ENCODE results near the gene TMUB2.
A peak's percentile ranks its signal among the peaks of the same experiment; 100 is the strongest.

TMUB2 gene

GRCh38 chr17:44177640-44178039 lies 9.1 kb upstream of the TMUB2 start:
- DNase-seq = no peak

- DNase-seq = no peak
These were observed 8.6 kb upstream of the TMUB2 start for GRCh38 chr17:44178133-44178532.

- no peak for DNase-seq
These were observed 3.7 kb upstream of the TMUB2 start for GRCh38 chr17:44183024-44183423.

GRCh38 chr17:44184212-44184810 lies 2.5 kb upstream of the TMUB2 start:
- no peak for DNase-seq

- peak; percentile 16 for DNase-seq
These were observed 543 bp downstream of the TMUB2 start for GRCh38 chr17:44187131-44187899.

DNA sequence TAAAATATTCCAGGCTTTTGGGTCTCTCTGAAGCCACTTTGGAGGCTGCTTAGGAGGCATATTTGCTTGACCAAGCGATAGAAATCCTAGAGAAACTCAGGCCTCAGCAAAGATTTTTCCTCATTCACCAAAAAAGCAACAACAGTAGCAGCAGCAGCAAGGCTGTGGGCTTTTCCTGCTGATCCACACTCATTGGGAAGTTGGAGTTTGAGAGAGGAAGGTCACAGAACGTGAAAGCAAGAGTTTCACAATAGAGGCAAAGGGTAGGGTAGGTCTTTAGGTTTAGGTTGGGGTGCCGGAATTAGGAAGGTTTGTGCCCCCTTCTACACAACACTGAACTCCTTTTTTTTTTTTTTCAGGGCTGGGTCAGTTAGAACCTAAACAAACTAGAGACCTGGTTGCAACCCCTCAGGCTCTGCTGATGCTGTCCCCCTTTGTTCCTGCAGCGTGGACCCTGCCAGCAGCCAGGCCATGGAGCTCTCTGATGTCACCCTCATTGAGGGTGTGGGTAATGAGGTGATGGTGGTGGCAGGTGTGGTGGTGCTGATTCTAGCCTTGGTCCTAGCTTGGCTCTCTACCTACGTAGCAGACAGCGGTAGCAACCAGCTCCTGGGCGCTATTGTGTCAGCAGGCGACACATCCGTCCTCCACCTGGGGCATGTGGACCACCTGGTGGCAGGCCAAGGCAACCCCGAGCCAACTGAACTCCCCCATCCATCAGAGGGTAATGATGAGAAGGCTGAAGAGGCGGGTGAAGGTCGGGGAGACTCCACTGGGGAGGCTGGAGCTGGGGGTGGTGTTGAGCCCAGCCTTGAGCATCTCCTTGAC lies 2.0 kb downstream of the TMUB2 start:
- DNase-seq = no peak

DNA sequence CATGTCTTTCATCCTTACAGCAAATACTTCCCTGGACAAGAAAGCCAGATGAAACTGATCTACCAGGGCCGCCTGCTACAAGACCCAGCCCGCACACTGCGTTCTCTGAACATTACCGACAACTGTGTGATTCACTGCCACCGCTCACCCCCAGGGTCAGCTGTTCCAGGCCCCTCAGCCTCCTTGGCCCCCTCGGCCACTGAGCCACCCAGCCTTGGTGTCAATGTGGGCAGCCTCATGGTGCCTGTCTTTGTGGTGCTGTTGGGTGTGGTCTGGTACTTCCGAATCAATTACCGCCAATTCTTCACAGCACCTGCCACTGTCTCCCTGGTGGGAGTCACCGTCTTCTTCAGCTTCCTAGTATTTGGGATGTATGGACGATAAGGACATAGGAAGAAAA lies 3.7 kb downstream of the TMUB2 start:
- no peak for DNase-seq

DNA sequence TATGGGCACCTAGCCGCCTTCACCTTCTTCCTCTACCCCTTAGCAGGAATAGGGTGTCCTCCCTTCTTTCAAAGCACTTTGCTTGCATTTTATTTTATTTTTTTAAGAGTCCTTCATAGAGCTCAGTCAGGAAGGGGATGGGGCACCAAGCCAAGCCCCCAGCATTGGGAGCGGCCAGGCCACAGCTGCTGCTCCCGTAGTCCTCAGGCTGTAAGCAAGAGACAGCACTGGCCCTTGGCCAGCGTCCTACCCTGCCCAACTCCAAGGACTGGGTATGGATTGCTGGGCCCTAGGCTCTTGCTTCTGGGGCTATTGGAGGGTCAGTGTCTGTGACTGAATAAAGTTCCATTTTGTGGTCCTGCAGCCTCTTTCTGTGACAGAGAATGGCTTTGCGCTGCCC lies 4.6 kb downstream of the TMUB2 start:
- no peak for DNase-seq

GRCh38 chr17:44191941-44192496 lies 5.2 kb downstream of the TMUB2 start:
- DNase-seq = no peak

GRCh38 chr17:44192750-44193149 lies 6.0 kb downstream of the TMUB2 start:
- no peak for DNase-seq

- DNase-seq = no peak
These were observed 6.7 kb downstream of the TMUB2 start for GRCh38 chr17:44193326-44194084.

DNA sequence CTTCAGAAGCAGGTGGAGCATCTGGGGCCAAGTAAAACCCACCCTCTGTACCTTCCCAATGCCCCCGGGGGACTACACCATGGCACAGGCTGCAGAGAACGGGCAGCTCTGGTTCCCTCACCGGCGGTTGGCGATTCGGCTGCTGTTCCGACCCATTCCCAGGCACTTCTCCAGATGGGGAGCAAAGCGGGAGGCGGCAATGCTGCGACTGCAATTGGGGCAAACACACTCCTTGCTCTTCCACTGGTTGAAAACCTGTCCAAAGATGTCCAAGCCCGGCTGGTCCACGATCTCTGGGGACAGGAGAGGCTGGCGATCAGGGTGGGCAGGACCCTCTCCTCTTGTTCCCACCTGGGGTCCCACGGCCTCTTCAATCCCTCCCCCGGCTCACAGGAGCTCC lies 10.3 kb downstream of the TMUB2 start:
- no peak for DNase-seq

GRCh38 chr17:44197980-44198720 lies 11.4 kb downstream of the TMUB2 start:
- peak; percentile 72 for DNase-seq

DNA sequence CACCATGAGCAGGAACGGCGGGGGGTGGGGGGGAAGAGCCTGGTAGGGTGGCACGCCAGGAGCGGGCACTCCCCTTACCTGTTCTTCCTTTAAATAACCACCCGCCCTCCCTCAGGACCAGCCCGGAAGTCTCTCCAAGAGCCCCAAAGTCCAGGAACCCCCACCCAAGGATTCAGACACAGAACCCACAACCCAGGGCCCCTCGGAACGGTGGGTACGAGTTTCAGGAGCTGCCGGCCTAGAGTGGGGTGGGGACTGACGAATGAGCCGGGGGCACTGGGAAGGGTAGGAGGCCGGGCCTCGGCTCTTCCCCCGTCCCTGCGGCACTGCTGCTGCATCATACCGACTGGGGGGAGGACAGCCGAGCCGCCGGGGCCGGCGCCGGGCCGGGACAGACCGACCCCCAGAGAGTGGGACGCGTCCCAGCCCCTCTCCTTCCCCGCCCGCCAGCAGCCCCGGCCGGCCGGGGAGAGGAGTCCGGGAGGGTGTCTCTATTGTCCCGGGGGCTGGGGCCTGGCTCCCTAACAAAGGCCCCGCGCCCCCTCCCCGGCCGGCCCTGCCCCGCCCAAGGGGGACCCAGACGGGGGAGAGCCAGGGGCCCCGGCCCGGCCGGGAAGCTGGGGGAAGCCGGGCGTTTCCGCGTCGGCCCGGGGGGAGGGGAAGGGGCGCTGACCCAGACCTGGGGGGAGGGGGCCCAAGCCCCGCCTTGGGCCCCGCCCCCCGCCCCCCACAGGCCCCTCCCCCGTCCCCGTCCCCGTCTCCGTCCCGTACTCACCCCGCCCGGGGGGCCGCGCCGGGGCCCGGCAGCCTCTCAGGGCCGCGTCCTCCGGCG lies 12.2 kb downstream of the TMUB2 start:
- DNase-seq = peak; percentile 46

DNA sequence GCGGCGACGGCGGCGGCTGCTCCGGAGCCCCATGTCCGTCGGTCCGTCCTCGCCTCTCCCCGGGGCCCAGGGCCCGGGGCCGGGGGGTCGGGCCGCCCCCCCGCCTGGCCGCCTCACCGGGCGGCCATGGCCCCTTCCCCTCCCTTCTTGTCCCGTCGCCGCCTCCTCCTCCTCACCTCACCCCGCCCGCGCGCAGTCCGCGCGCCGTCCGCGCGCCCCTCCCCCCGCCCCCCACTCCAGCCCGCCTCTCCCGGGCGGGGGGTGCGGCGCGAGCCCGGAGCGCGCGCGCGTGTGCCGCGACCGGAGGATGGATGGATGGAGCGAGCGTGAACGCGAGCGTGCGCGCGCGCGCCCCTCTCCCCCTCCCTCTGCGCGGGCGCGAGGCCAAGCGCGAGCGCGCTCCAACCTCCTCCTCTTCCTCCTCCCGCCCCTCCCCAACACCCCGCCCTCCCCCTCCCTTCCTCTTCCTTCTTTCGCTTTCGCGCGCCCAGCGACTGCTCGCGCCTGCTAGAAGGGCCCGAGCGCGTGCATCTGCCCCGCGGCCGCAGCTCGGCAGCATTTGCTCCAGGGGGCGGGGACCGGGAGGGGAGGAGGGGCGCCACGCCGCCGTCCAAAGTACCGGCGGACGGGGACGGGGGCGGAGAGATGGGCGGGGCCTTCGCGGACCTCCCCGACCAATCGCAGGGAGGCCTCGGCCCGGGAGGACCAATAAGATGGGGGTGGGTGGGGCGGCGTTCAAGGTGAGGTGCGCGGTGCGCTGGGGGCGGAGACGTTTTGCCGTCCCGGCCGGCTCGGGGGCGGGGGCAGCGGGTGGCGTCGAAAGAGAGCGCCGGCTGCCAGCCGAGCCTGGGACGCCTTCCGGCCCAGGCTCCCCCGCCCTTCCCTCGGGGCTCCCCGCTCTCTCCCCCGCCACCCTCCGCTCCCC lies 13.0 kb downstream of the TMUB2 start, which contains the start of gene ATXN7L3:
TSS of gene ATXN7L3 (minus strand) at position 332 of the 925 bp plus-strand sequence. CDS start 1,814 bp downstream, outside the sequence.
- DNase-seq = peak; percentile 98

GRCh38 chr17:44200478-44201155 lies 13.8 kb downstream of the TMUB2 start:
- no peak for DNase-seq

DNA sequence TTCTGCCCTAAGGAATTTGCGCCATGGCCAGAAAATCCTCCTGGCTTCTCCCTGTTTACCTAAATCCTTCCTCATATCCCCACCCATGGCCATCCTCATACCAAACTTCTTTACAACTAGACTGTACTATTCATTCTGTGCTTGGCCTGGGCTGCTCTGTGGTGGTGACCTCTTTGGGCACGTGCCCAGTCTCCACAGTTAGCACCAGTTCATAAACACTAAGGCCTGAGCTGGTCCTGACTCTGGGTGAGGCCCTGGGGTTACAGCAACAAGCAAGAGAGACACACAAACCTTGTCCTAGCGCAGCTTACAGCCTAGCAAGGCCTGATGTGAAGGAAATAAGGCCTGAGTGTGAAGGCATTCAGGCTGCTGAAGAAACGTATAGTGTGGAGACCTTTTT lies 16.0 kb downstream of the TMUB2 start:
- no peak for DNase-seq

DNA sequence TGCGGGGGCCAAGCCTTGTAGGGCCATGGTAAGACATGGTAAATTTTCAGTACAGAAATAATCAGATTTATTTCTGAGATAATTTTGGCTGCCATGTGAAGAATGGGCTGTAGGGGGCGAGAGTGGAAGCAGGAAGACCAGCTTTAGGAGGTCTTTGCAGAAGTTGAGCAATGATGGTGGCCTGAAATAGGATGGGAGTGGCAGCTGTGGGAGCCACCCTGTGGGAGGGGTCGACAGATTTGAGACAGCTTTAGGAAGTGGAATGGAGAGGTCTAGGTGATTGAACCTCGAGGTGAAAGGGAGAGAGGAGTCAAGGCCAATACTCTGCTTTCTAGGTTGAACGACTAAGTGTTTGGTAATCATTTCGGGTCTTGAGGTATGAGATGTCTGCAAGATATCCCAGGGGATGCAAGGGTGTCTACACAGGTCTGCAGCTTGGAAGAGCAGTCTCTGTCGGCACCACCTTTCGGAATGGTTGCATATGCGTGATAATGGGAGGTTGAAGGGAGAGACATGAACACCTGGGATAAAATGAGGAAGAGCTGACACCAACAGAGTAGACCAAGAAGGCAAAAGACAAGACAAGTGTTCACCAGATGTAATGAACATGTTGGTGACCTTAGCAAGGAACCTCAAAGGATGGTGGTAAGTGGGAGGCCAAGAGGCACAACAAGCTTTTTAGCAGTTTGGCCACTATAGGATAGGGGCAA lies 17.1 kb downstream of the TMUB2 start:
- DNase-seq = peak; percentile 48
